ENCODE results near the gene ITGA8. TPM values are rescaled to one million over a fixed set of nuclear protein-coding genes. Genes with fewer than 3 reads are reported as not detected.

The ITGA8 gene
- total RNA-seq (2022; extraction: Qiagen RNA extraction; ENCODE audit: low read depth) = not detected in 5 replicates

DNA sequence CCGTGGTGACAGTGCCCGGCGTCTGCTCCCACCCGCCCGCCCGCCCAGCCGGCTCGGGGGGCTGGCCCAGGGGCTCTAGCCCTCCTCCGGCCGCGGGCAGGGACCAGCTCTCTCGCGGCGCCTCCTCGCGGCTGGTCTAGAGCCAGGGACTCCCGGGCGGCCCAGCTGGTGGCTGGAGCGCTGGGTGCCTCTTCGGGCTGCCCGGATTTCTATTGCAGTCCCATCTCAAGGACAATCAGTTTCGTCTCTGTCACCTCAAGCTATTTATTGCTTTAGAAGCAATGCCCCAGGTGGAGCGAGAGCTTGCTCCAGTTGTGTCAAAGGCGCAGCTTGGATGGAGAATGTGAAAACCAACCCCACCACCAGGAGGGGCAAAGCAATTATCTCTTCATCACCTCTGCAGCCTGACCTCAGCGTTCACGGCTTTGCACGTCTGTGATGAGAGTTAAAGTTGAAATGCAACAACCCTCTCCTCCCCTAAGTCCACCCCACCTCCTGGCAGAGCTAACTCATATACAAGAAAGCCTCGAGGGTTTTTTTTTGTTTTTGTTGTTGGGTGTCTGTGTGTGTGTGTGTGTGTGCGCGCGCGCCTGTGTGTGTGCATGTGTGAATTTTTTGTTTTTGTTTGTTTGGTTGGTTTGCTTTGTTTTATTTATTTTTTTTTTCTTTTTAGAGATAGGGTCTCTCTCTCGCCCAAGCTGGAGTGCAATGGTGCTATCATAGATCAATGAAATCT, at the start of gene ITGA8:
TSS of gene ITGA8 (minus strand) at position 24 of the 736 bp plus-strand sequence. CDS start 151 bp downstream, outside the sequence.

Other genes with a start within 250 kb of the ITGA8 start
- gene MINDY3, start 140.6 kb upstream of the ITGA8 start, total RNA-seq (2022; extraction: Qiagen RNA extraction; ENCODE audit: low read depth) = 12.2 to 16.2 TPM (median 13.6 TPM) in 5 replicates

Measured in A549 treated with DMSO at 1 μM for 4 hours (cell line).